Thyroid gland (tissue), 4 donors: ENCODE results near the gene MAGED1. TPM values are rescaled to one million over a fixed set of nuclear protein-coding genes. Genes with fewer than 3 reads are reported as not detected.

Experiments used
- DNase-seq, 2 donors: peaks; one replicate each; pipeline ENCODE4 v3.0.0-alpha.2; 2019
- H3K27ac ChIP-seq, 3 donors: fragments of 200-600 bp; sonication (generic); 1 replicate in 2 of 3; 2 replicates in 1 of 3; pipeline ENCODE4 v1.5.1; 2016 to 2019; ENCODE audit warnings: mild to moderate bottlenecking in 1 of 3, moderate library complexity in 1 of 3
- H3K27me3 ChIP-seq: fragments of 200-600 bp; sonication (generic); one replicate; pipeline ENCODE4 v1.5.1; 2019
- H3K36me3 ChIP-seq, 2 donors: fragments of 200-600 bp; sonication (generic); one replicate each; pipeline ENCODE4 v1.5.1; 2016 to 2019
- H3K4me1 ChIP-seq, 2 donors: fragments of 200-600 bp; sonication (generic); one replicate each; pipeline ENCODE4 v1.5.1; 2017 to 2019
- H3K4me3 ChIP-seq, 3 donors: fragments of 200-600 bp; sonication (generic); replicated peaks in 1 of 3; 1 replicate in 2 of 3; 2 replicates in 1 of 3; pipeline ENCODE4 v1.5.1; 2016; ENCODE audit warnings: mild to moderate bottlenecking in 1 of 3
- H3K9me3 ChIP-seq: fragments of 200-600 bp; sonication (generic); one replicate; pipeline ENCODE4 v1.5.1; 2017
- CTCF ChIP-seq, 6 experiments: fragments of 200-600 bp in 3 of 6; fragments of 450-650 bp in 3 of 6; sonication (generic) in 3 of 6; IDR thresholded peaks; one replicate each; pipeline ENCODE4 v1.5.1; 2016 to 2019; ENCODE audit warnings: antibody characterized with exemption in 6 of 6, mild to moderate bottlenecking in 2 of 6, inconsistent platforms in 1 of 6, moderate library complexity in 1 of 6
- POLR2A ChIP-seq, 2 donors: fragments of 450-650 bp; IDR thresholded peaks; one replicate each; pipeline ENCODE4 v1.6.1; 2017; ENCODE audit warnings: antibody characterized with exemption in 2 of 2, mild to moderate bottlenecking in 2 of 2, moderate library complexity in 1 of 2
- WGBS, 2 donors: methylation state at CpG; one replicate each; pipeline ENCODE4 v1.1.5; 2017; 5-methylcytosine and 5-hydroxymethylcytosine counted together
- intact Hi-C: fragments of 100-400 bp; cut with DNase I; formaldehyde crosslinking; loops from one replicate; pipeline ENCODE4 v1.15.1; 2023
- total RNA-seq, 4 donors: library from RNA; depleted of rRNA; stranded (reverse); fragments of >200 nt; gene quantifications; one replicate each; pipeline ENCODE4 v1.2.3, GENCODE V29; 2016

The MAGED1 gene
- 100 to 1,000 TPM in 3 of 4 donors, 10 to 100 TPM in 1; 83.7 to 277 (median 201) TPM for total RNA-seq

GRCh38 chrX:51892921-51893745 lies at the start of gene MAGED1:
Gene MAGED1 (plus strand): TSS chrX:51893623. CDS start chrX:51894305, 682 bp downstream.
- no peaks in the 10 kb centered on the region for H3K27me3 ChIP-seq
- intact Hi-C loops, result no loop called here
- TF ChIP-seq CTCF (IDR thresholded peaks at IDR 0.05), result no peak
- peak; percentile 55 to 85 for TF ChIP-seq POLR2A (IDR thresholded peaks at IDR 0.05)
- H3K4me1 ChIP-seq, result peaks cover 0 to 6% of the 10 kb centered on the region in 2 donors
- WGBS, 2 donors, result 0 to 2% methylated on average over 6 to 24 of the region's 35 CpGs
- peak; percentile 92 to 94 for DNase-seq
- no peaks in the 10 kb centered on the region for H3K9me3 ChIP-seq
- H3K27ac ChIP-seq, result peak within 1 kb of the TSS; percentile 5 to 73 (median 65)
- H3K4me3 ChIP-seq, result peak within 1 kb of the TSS; percentile 33 to 60 (median 44)
- H3K36me3 ChIP-seq, result peaks cover 5 to 8% of the 10 kb centered on the region in 2 donors

GRCh38 chrX:51847463-51847862 lies 46.0 kb upstream of the MAGED1 start:
- intact Hi-C loops, result no loop called here
- Histone ChIP-seq H3K9me3 (no peaks in the 10 kb centered on the region), H3K27me3 (no peaks in the 10 kb centered on the region), H3K27ac (no peak overlapping the region), H3K36me3 (no peaks in the 10 kb centered on the region), H3K4me1 (no peaks in the 10 kb centered on the region), H3K4me3 (no peak overlapping the region)
- TF ChIP-seq CTCF (IDR thresholded peaks at IDR 0.05) (no peak), POLR2A (IDR thresholded peaks at IDR 0.05) (no peak)
- 73 to 76% methylated on average over 3 of the region's 3 CpGs for WGBS, 2 donors
- DNase-seq, result no peak

GRCh38 chrX:51851507-51852085 lies 41.8 kb upstream of the MAGED1 start:
- Histone ChIP-seq H3K4me1 (no peaks in the 10 kb centered on the region), H3K36me3 (no peaks in the 10 kb centered on the region), H3K27ac (no peak overlapping the region), H3K27me3 (no peaks in the 10 kb centered on the region), H3K9me3 (no peaks in the 10 kb centered on the region), H3K4me3 (no peak overlapping the region)
- WGBS, 2 donors, result 92 to 93% methylated on average over 3 of the region's 3 CpGs
- no peak for TF ChIP-seq POLR2A (IDR thresholded peaks at IDR 0.05)
- intact Hi-C loops, result no loop called here
- DNase-seq, result no peak

GRCh38 chrX:51852096-51852495 lies 41.3 kb upstream of the MAGED1 start:
- intact Hi-C loops, result no loop called here
- WGBS, 2 donors, result 75 to 85% methylated on average over 1 of the region's 1 CpG
- no peaks in the 10 kb centered on the region for H3K27me3 ChIP-seq

GRCh38 chrX:51852621-51853020 lies 40.8 kb upstream of the MAGED1 start:
- no peaks in the 10 kb centered on the region for H3K4me1 ChIP-seq
- intact Hi-C loops, result no loop called here
- H3K27ac ChIP-seq, result no peak overlapping the region
- DNase-seq, result no peak
- no peak overlapping the region for H3K4me3 ChIP-seq
- no peaks in the 10 kb centered on the region for H3K27me3 ChIP-seq
- no peaks in the 10 kb centered on the region for H3K36me3 ChIP-seq
- H3K9me3 ChIP-seq, result no peaks in the 10 kb centered on the region
- TF ChIP-seq POLR2A (IDR thresholded peaks at IDR 0.05) (no peak), CTCF (IDR thresholded peaks at IDR 0.05) (no peak)
- WGBS, 2 donors, result 98 to 99% methylated on average over 3 of the region's 3 CpGs

More at GRCh38 chrX:51852096-51852495, 41.3 kb upstream of the MAGED1 start:
- Histone ChIP-seq H3K36me3 (no peaks in the 10 kb centered on the region), H3K4me1 (no peaks in the 10 kb centered on the region), H3K27ac (no peak overlapping the region), H3K4me3 (no peak overlapping the region), H3K9me3 (no peaks in the 10 kb centered on the region)
- no peak for DNase-seq
- no peak for TF ChIP-seq CTCF (IDR thresholded peaks at IDR 0.05)
- TF ChIP-seq POLR2A (IDR thresholded peaks at IDR 0.05), result no peak
